Caco-2 (cell line): ENCODE data around the gene ICAM1. TPM values are rescaled to one million over a fixed set of nuclear protein-coding genes. Genes with fewer than 3 reads are reported as not detected.

Source experiments
- BruUV-seq: library from RNA; stranded (reverse); fragments of 400-500 nt; replicated peaks from 2 replicates; lab custom pipeline; 2021; lab: Mats Ljungman, UMichigan
- CTCF ChIA-PET: fragments of 300-600 bp; sonication (Branson Sonifier 250); formaldehyde crosslinking; loops from one replicate; lab custom pipeline; 2022; ENCODE audit warnings: antibody characterized with exemption; lab: Charles Lee
- POLR2A ChIA-PET: fragments of 300-600 bp; sonication (Branson Sonifier 250); formaldehyde crosslinking; loops from one replicate; lab custom pipeline; 2022; ENCODE audit warnings: antibody characterized with exemption; lab: Charles Lee
- DNase-seq, 2 experiments: peaks; one replicate each; pipeline versions ENCODE4 v3.0.0 to v3.0.0-alpha.2; 2020 to 2022
- H3K27me3 ChIP-seq: replicated peaks from 2 replicates; pipeline ENCODE4 v1.6.0; 2011; ENCODE audit warnings: low read length; ENCODE audit not compliant: control insufficient read depth, insufficient read depth
- H3K36me3 ChIP-seq: 2 replicates; pipeline ENCODE4 v1.5.1; 2011; ENCODE audit warnings: low read length; ENCODE audit not compliant: control insufficient read depth, insufficient read depth
- H3K4me1 ChIP-seq: fragments of 250-450 bp; sonication (Bioruptor Pico); 2 replicates; pipeline ENCODE4 v1.5.1; 2020; ENCODE audit warnings: mild to moderate bottlenecking
- H3K4me3 ChIP-seq: 2 replicates; pipeline ENCODE4 v1.5.1; 2011; ENCODE audit warnings: low read depth, mild to moderate bottlenecking, control low read depth, low read length
- H3K9me3 ChIP-seq: fragments of 250-450 bp; sonication (Bioruptor Pico); 2 replicates; pipeline ENCODE4 v1.5.1; 2020; ENCODE audit warnings: mild to moderate bottlenecking, moderate library complexity
- H3K27ac Mint-ChIP-seq: one replicate; pipeline ENCODE4 v1.8.0; 2022; ENCODE audit warnings: mixed read lengths; ENCODE audit not compliant: unreplicated experiment
- H3K27me3 Mint-ChIP-seq: one replicate; pipeline ENCODE4 v1.8.0; 2022; ENCODE audit warnings: mixed read lengths; ENCODE audit not compliant: insufficient read depth, unreplicated experiment
- H3K36me3 Mint-ChIP-seq: one replicate; pipeline ENCODE4 v1.8.0; 2022; ENCODE audit warnings: mild to moderate bottlenecking, mixed read lengths; ENCODE audit not compliant: insufficient read depth, unreplicated experiment
- H3K4me1 Mint-ChIP-seq: one replicate; pipeline ENCODE4 v1.8.0; 2022; ENCODE audit warnings: low read depth, mixed read lengths; ENCODE audit not compliant: unreplicated experiment
- H3K4me3 Mint-ChIP-seq: one replicate; pipeline ENCODE4 v1.8.0; 2022; ENCODE audit warnings: mild to moderate bottlenecking, moderate library complexity, mixed read lengths; ENCODE audit not compliant: unreplicated experiment
- H3K9me3 Mint-ChIP-seq: one replicate; pipeline ENCODE4 v1.8.0; 2022; ENCODE audit warnings: mixed read lengths; ENCODE audit not compliant: unreplicated experiment
- CTCF ChIP-seq, 2 experiments: fragments of 200-600 bp in 1 of 2; IDR thresholded peaks; 1 replicate in 1 of 2; 2 replicates in 1 of 2; pipeline versions ENCODE4 v1.5.1 to v1.8.0; 2011 to 2022; ENCODE audit warnings: antibody characterized with exemption in 1 of 2, control low read depth in 1 of 2, inconsistent platforms in 1 of 2, low read depth in 1 of 2, low read length in 1 of 2, mild to moderate bottlenecking in 1 of 2, moderate library complexity in 1 of 2; ENCODE audit not compliant: insufficient read depth in 1 of 2, severe bottlenecking in 1 of 2, unreplicated experiment in 1 of 2
- intact Hi-C: fragments of 100-400 bp; cut with micrococcal nuclease; formaldehyde crosslinking; loops from one replicate; pipeline ENCODE4 v1.10.0; 2022; ENCODE audit not compliant: unreplicated experiment
- total RNA-seq: library from RNA; stranded (reverse); gene quantifications from 2 replicates; pipeline ENCODE4 v1.2.3, GENCODE V29; 2022

The ICAM1 gene
- total RNA-seq, 1 experiment from 2014 or later: 15.7 TPM

- H3K9me3 ChIP-seq: no peaks in the 10 kb centered on the region
- H3K36me3 ChIP-seq: no peaks in the 10 kb centered on the region; the same call in 1 of the 2 replicates
- H3K9me3 Mint-ChIP-seq: no peaks in the 10 kb centered on the region
- ChIA-PET POLR2A (no interaction called here), CTCF (interaction anchor here (0.6 kb wide), 1 partner anchor 407 kb away, joined by 3 read pairs; no protein-coding TSS in a partner anchor)
- no peak for TF ChIP-seq CTCF (IDR thresholded peaks at IDR 0.05; ENCODE audit: insufficient read depth in 1 of 2, low read depth in 1 of 2, low read length in 1 of 2, severe bottlenecking in 1 of 2, unreplicated experiment in 1 of 2)
- intact Hi-C loops: no loop called here
- peak overlapping the region; percentile 48 for H3K4me3 ChIP-seq
- no peaks in the 10 kb centered on the region for H3K27me3 ChIP-seq
- peaks cover 7% of the 10 kb centered on the region for H3K27me3 Mint-ChIP-seq
- peak overlapping the region; percentile 87 for H3K4me3 Mint-ChIP-seq
- H3K4me1 ChIP-seq: peaks cover 12% of the 10 kb centered on the region
- H3K4me1 Mint-ChIP-seq: peaks cover 15% of the 10 kb centered on the region
- H3K36me3 Mint-ChIP-seq: peaks cover 14% of the 10 kb centered on the region
- BruUV-seq: no TSS peak
- H3K27ac Mint-ChIP-seq: no peak overlapping the region
- no peak for DNase-seq
These were observed 22.1 kb downstream of the ICAM1 start for GRCh38 chr19:10292789-10293636.

GRCh38 chr19:10293637-10294367, 22.9 kb downstream of the ICAM1 start:
- H3K4me3 Mint-ChIP-seq: no peak overlapping the region
- CTCF ChIA-PET: interaction anchor here (0.6 kb wide), 1 partner anchor 408 kb away, joined by 3 read pairs; no protein-coding TSS in a partner anchor
- intact Hi-C loops: no loop called here

More at GRCh38 chr19:10293637-10294367, 22.9 kb downstream of the ICAM1 start:
- no peak for DNase-seq
- no peaks in the 10 kb centered on the region; the same call in 1 of the 2 replicates for H3K36me3 ChIP-seq
- Mint-ChIP-seq H3K36me3 (peaks cover 9% of the 10 kb centered on the region), H3K27me3 (peaks cover 7% of the 10 kb centered on the region), H3K9me3 (no peaks in the 10 kb centered on the region), H3K4me1 (peaks cover 11% of the 10 kb centered on the region), H3K27ac (no peak overlapping the region)
- no peak for TF ChIP-seq CTCF (IDR thresholded peaks at IDR 0.05; ENCODE audit: insufficient read depth in 1 of 2, low read depth in 1 of 2, low read length in 1 of 2, severe bottlenecking in 1 of 2, unreplicated experiment in 1 of 2)
- no TSS peak for BruUV-seq
- H3K9me3 ChIP-seq: no peaks in the 10 kb centered on the region
- H3K4me1 ChIP-seq: peaks cover 7% of the 10 kb centered on the region; the same call in 1 of the 2 replicates
- no peak overlapping the region for H3K4me3 ChIP-seq
- POLR2A ChIA-PET: no interaction called here
- no peaks in the 10 kb centered on the region for H3K27me3 ChIP-seq
